HG03571 (cell line): Measurements from ENCODE around the gene PCSK6.

Source experiments
- ATAC-seq: cut with Tn5 transposase; IDR thresholded peaks from one replicate; pipeline ENCODE4 v1.9.1; 2021; ENCODE audit not compliant: unreplicated experiment

Gene PCSK6

DNA sequence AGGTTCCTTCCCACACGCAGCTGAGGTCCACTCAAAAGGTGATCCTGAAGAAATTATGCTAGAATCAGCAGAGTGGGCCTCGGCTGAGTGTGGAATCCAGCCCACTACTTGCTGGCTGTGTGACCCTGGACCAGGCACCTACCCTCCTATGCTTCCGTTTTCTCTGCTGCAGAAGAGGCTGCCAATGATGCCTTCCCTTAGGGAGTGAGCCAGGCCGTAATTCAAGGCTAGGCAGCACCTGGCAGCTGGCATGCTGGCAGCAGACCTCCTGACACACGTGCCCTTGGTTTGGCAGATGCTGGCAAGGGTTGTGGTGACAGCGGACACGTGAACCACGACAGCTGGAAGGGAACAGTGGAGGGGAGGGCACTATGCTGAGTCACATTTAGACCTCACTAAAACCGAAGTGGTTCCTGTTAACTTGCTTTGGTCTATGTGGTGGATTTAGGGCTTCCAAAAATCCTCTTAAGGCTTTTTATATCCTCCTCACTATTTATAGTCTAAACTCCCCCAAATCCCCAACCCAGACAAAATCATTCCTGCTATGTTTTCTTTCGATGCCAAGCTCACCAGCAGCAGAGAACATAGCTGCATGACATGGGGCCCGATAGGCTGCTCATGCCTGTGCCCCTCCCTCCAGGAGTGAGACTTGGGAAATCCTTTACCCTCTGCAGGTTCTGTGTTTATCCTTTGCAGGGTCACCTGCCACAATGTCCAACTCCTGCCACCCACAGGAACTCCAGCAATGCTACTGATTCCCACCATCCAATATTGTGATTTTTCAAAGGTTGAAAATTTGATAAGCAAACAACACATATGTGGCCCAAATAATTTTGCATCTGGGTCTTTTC, 10.6 kb upstream of the PCSK6 start:
- ATAC-seq, result peak; percentile 59

DNA sequence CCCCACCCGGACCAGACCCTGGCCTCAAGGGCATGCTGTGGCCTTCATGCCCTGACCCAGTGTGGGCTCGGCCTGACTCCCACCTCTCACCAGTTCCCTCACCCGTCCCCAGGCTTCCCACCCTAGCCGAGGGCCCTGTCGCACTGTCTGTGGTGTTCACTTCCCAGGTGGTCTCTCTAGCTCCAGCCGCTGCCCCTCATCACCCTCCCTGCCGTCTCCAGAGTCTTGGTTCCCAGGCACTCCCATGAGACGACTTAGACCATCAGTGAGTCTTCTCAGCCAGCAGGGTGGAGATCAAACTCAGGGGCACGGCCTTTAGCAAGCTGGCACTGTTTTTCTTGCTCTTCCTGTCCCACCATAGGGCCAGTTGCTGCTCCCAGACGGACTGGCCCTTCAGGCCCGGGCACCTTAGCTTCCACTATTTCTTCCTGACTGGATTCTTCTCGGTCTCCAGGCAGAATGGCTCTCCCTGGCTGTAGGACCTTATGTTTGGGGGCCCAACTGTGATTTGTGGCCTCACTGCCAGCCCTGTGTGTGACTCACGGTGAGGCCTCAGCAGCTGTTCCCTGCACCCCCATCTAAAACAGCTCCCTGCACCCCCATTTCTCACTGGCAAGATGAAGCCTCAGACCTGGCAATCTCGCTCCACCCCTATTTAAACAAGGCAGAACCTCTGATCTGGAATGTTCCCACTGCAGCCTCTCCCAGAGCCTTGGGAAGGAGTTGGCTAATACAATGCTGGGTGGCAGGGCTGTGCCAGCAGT, 9.4 kb upstream of the PCSK6 start:
- ATAC-seq, result no peak

DNA sequence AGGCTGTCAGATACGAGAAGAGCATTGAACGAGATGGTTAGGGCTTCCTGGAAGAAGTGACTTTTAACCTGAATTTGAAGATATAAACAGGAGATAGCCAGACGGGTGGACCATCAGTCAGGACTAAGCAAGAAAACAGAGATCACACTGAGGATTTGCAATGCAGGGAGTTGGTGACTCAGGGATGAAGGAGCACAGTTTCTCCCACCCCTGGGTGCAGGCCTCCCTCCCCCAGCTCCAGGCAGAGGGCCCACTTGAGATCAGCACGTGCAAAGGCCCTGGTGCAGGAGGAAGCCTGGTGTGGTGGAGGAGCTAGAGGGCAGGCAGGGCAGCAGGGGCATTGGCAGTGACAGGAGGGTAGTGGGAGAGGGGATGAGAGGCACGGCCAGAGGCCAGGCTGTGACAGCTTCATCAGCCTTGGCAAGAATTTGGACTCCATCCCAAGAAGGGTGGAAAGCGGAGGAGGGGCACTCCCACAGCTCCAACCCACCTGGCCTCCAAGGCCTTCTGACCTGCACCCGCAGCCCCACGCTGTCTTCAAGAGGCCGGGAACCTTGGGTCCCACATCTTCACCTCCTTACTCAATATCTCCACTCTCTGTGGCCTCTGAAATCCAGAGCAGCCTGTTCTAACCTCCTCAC, 8.7 kb upstream of the PCSK6 start:
- no peak for ATAC-seq

DNA sequence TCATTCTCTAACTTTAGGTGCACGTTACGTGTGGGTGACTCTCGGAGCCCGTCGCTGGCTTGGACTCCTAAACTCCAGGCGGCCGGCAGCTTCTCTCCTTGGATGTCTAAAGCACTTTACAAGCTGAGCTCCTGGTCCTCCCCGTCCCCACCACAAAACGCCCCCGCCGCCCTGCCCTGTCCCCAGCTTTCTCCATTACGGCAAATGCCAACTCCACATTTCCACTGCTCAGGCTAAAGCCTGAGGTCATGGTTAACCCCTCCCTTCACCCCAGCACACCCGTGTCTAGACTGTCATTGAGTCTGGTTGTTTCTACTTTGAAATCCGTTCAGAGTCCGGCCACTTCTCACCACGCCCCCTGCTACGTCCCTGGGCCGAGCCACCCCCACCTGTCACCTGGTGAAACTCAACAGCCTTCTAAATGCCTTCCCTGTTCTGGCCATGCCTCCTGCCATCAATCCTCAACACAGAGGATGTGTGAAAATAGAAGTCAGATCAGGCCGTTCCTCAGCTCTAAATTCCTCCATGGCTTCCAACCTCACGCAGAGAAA, 8.1 kb upstream of the PCSK6 start:
- ATAC-seq, result no peak

DNA sequence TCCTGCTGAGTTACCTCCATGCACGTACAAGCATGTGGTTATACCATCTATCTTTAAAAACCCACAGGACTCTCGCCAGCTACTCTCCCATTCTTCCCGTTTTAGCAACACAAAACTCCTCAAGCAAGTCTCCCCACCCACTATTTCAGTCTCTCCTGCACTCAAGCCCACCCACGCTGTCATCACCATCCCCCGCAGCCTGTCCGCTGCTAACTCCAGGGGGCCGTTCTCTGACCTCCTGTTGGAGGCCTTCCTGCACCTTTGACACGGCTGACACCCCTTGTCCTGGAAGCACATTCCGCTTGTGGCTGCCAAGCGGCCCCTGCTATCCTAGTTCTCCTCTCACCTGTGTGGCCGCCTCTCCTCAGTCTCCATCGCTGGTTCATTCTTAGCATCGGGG, 7.5 kb upstream of the PCSK6 start:
- no peak for ATAC-seq

DNA sequence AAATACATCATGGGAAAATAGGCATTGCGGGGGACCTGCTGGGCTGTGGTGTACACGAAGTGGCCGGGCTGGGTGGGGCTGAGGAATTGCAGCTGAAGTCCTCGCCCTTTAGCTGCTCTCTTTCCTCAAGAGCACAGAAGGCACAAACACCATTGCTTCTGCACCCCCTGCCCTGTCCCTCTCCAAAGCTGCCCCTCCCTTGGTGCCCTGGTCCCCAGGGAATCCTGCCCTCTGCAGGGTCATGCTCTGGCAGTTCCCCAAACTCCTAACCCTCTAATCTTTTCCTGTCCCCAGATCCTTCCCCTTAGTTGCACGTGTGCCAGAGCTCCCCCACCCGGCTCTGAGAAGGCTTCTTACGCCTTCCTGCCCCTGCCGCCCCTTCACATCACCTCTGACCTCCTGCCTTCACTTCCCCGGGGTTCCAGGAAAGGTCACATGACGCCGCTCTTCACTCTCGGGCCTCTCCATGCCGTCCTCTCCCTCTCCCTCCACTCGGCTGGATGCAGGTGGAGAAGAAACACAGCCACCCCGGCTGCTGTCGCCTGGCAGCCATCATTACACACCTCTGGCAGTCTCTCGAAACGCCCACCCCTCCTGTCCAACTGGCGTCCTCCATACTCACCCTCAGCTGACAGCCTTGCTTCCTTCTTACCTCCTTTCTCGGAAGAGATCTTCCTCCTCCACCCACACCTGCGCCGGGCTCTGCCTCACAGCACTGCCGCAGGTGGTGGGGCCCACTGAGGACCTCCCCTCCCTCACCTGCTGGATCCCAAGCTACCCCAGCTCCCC, 6.9 kb upstream of the PCSK6 start:
- no peak for ATAC-seq

DNA sequence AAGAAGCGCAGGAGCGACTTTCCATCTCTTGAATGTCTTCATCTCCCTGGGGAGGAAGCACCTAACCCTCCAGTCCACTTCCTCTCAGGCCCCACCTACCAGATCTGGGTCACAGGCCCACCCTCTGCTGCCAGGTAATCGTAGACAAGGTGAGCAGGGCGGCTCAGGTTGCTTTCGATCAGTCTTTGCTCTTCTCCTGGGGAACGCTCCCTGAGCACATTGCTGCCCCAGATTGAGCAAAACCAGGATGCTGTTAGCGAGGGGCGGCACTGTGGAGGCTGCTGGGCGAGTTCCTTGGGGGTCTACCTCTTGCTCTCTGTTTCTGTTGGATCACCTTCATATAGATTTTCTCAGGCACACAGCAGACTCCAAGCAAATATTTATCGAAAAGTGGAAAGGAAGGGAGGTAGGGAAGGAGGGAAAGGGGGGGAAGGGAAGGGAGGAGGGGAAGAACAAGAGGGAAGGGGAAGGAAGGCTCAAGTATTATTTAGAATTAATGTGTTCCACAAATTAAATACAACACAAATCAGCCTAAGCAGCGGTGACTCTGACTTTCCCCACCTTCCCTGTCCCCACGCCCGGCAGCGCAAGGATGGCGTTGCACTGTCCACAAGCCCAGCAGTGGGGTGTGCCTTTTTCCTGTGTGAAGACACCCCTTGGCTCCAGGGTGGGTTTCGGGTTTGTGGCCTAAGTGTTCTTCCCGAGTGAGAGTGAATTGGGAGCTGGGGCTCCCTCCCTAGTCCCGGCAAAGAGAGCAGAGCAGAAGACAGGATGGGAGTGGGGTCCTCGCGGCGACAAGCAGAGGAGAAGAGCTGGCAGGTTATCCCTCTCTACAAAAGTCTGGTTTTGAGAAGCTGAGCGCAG, 6.1 kb upstream of the PCSK6 start:
- ATAC-seq, result no peak

DNA sequence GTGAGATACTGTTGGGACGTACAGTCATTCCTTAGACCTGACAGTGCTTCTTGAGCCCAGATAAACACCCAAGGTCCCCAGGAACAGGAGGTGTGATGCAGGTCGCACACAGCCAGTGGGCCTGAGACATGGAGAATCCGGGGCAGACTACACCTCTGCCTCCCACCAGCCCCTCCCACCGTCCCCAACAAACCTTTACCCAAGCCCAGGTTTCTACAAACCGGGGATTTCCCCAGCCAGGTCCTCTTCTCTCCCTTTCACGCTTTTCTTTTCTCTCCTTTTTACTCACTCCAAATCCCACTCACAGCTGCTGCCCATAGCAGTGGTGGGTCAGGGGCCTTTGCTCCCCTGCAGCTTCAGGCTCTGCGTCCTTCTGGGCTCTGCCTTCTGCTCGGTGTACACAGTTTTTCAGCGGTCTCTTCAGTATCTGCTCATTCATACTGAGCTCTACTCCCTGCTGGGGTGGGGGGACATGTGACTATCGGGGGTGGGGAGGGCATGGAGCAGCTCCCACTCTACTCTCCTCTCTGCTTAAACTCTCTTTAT, 4.8 kb upstream of the PCSK6 start:
- no peak for ATAC-seq

DNA sequence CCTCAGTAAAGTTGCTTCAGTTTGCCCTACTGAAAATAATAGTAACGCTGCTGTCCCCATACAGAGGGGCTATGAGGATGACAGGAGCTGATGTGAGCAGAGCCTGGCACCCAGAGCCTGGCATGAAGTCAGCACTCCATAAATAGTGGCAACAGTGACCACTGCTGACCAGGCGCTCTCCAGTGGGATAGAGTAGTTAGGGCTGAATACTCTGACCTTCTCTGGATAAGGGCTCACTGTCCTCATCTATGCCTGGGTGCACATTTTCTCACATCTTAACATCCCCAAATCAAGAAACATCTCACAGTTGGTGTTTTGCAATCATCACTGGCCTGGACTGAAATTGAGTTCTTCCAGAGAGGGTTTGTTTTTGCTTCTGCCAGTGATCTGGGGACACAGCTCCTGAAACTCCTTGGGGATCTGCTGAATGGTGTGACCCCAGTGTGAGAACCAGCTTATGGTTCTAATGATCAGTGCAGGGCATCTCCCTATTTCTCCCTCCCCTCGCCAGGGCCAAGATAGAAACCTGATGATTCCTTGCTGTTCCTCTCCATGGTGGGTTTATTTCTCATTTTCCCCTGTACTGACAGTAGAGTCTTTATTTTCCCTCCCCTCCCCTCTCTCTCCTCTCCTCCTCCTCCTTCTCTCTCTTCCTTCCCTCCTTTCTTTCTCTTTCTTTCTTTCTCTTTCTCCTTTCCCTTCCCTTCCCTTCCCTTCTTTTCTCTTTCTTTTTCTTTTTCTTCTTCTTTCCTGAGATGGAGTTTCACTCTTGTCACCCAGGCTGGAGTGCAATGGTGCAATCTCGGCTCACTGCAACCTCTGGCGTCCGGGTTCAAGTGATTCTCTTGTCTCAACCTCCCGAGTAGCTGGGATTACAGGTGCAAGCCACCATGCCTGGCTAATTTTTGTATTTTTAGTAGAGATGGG, 3.5 kb upstream of the PCSK6 start:
- ATAC-seq, result no peak

DNA sequence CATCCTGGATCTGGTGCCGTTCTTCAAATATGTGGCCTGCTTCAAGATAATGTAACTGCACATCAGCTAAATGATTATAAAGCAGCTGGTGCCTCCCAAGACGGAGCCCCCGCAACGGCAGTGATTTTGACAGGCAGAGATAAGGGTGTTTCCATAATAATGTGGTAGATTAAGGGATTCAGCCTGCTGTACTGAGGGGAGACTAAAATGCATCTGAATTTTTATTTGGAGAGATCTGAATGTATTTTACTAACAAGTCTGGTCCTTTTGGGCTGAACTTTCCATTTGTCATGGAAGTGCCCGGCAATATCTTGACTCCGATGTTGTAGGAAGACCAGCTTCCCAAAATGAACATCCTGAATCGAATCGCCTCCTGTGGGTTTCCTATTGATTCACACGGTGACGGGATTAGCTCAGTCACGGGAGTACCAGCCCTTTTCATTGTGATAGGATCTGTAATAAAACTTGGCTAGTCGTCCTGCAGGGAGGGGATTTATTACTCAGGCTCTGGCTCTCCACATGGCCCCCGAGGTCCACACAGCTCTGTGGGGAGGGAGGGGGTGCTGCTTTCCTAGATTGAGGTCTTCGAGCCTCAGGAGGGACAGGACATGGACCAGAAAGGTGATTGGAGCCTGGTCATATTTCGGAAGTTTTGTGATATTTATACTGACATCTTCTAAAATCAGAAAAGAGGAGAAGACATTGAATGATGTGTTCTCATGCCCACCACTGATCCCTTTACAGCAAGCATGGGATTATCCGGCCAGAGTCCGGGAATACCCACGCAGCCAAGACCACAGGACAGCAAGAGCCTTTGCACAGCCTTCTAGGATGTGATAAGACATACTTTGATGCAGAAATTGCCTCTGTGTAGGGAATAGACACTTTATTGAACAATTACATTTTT, 2.5 kb upstream of the PCSK6 start:
- ATAC-seq, result no peak

DNA sequence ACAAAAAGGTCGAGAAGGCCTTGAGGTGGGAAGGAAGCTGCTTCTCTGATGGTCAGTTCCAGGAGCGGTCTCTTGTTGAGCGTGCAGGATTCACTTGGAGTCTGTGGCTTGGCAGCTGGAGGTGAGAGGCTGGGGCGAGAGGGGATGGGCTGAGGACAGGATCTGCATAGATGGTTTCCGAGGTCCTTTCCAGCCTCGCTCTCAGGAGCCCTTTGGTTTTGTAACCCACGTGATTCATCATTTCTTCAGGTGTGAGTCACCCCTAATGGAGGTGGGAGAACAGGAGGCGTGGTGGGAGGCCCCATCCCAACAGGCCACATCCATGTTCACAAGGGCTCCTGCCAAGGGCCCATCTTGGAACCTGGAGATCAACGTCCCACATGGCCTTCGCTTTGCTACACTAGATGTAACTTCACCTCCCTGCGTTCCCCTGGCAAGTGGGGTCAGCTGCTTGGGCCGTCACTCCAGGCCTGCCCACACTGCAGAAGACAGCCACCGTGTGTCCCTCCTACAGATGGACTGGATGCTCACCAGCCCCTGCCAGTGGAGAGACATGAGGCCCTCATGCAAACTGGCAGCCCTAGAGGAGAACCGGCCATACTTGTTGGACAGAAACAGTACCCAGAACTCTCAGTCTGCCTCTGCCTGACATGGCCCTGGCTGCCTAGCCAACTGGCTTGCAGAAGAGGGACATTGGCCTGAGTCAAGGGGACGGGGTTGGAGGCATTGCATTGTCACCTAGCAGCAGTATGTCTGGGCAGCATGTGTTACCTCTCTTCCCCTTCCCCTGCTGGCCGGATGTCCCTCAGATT, 1.6 kb upstream of the PCSK6 start:
- no peak for ATAC-seq

DNA sequence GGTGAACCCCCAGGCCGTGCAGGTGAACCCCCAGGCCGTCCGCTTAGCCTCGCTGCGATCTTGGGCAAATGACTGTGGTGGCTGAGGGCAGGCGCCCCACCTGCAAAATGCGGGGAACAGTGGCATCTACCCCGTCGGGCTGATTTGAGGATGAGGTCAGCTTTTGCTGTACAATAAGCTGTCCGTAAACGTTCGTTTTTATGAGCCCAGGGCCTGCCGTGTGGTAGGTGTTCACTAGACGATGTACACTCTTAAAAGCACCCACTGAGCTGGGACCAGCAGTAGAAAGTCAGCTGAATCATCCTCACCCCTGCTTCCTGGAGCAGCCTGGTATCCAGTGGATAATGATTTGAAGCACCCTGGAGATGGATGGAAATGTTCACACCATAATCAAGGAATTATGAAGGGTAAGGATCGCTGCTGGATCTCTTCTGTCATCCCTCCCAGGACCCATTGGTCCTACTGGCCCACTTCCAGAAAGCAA, 943 bp upstream of the PCSK6 start:
- ATAC-seq, result no peak

DNA sequence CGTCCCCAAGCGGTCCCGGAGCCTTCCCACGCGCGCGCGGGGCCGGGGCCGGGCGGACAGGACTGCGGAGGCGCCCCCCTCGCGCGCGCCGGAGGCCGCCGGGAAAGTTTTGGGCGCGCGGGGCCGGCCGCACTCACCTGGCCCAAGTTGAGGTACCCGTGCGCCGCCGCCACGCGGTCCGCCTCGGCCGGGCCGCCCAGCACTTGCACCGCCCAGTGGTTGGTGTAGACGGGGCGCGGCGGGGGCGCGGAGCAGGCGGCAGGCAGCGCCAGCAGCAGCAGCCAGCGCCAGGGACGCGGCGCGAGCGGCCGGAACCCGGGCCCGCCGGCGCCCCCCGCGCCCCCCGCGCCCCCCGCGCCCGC, 289 bp downstream of the PCSK6 start:
- no peak for ATAC-seq

DNA sequence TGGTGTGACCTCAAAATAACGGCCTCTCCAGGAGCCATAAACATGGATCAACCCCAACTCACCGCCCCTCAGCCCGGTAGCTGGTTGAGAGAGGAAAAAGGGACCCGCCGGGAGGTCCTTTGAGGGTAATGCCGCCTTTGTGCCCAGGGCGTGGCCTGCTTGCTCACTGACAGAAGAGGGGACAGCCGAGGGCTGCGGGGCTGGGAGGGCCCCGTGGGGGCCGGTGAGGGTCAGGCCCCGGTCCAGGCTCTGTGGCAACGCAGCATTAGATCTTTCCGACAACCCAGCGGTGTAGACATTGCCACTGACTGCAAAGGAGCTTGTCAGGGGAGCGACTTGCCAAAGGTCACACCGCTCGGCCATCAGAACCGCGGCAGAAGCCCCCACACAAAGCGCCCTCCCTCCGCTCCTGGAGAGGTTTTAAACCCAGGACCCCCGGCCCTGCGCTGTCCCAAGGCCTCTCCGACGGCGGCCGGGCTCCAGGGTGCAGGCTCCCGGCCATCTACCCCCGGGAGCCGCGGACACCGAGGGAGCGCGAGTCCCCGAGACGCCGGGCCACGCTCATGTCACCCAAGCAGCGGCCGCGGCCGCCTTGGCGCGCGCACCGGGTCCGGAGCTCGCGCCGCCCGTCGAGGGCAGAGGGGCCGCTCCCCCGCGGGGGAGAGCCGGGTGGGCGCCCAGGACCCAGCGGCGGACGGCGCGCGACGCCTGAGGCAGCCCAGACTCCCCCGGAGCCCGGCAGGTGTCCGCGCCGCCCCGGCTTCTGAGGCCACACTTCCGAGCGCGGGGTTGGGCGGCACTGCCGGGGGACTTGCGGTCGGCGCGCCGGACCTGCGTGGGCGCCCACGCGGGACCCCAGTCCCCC, 975 bp downstream of the PCSK6 start:
- ATAC-seq, result no peak

DNA sequence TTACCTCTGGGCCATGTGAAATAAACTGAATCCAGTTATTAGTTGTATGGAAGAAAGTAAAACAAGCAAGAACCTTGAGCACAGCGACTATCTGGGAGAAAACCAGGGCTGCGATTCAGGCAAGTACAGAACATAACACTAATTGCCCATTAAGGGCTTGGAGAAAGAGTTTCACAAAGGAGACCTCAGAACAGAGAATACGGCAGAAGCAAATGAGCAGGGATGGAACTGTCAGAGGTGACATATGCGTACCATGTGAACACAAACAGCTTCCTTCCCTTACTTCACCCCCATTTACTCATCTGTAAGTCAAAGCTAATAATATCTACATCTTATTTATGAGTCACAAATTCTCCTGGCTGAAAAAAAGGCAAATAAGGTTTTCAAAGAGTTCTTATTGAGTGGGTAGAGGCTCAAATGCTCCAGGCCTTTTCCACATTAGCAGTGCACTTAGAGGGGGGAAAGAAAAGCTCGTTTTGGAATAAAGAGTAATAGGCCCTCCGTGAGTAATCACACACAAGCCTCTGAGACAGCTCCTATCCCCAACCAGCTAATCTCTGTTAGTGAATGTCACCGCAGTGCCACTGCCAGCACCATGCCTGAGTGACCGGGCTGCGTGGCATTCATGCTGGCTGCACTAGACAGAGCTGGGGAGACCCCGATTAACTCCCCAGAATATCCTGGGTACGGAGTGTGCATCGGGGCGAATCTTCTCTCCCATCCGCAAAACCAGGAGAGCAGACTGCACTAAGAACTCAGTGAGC, 2.6 kb downstream of the PCSK6 start:
- ATAC-seq, result no peak
